CD4-positive, alpha-beta T cell treated with Interleukin-21 for 1 hour (primary cell): ENCODE results near the gene PMVK.
A peak's percentile ranks its signal among the peaks of the same experiment; 100 is the strongest.
"Not testable (repeated sequence)": the region's sequence is repeated elsewhere in the genome, so short reads cannot be mapped to it uniquely, and the experiment has no call there.

Source experiments
- DNase-seq: peaks from one replicate; pipeline ENCODE4 v3.0.0-alpha.2; 2020

PMVK gene

DNA sequence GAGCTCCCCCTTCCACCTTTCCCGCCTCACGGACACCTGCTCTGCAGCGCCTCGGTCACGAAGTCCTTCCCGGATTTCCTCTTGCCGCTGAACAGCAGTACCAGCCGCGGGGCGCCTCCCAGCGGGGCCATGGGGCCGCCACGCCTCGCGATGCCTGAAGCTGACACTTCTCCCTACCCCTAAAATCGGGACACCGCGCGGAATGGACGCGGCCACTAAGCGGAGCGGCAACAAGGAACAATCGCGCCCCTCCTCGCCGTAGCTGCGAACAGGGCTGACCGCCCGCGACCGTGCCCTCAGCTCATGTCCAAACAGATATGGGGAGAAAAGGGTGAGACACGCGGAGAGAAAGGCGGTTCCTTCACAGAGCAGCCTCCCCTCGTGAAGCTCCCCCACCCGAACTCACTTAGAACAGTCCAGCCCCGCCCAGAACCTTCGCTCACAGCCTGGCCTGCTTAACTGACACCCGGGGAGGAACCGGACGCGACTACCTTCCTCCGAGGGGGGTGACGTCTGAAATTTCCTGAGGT lies at the start of gene PMVK:
TSS of gene PMVK (minus strand) at position 165 of the 530 bp plus-strand sequence. CDS start at position 131, 34 bp downstream.
- DNase-seq: peak; percentile 97

DNA sequence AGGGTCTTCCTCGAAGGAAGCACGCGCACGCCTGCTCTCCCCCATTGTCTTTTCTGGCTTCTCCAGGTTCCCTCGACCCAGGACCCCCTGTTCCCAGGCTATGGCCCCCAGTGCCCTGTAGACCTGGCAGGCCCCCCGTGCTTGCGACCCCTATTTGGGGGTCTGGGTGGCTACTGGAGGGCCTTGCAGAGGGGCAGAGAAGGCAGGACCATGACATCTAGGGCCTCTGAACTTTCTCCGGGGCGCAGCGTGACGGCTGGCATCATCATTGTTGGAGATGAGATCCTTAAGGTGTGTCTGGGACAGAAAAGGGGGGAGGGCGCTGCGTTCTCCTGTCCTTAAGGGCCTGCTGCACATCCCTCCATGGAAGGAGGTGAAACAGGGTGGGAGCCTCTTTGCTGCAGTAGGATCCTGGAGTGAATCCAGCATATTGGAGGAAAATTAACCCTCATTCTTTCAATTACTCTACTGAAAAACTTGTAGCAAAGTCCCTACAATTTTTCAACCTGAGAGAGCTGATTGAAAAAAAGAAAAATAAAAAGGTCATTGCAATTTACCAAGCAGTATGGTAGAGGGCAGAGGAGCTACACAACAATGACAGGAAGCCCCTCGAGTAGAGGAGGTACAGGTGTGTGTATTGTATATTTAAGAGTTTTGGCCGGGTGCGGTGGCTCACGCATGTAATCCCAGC lies 47.4 kb upstream of the PMVK start:
- DNase-seq: no peak

DNA sequence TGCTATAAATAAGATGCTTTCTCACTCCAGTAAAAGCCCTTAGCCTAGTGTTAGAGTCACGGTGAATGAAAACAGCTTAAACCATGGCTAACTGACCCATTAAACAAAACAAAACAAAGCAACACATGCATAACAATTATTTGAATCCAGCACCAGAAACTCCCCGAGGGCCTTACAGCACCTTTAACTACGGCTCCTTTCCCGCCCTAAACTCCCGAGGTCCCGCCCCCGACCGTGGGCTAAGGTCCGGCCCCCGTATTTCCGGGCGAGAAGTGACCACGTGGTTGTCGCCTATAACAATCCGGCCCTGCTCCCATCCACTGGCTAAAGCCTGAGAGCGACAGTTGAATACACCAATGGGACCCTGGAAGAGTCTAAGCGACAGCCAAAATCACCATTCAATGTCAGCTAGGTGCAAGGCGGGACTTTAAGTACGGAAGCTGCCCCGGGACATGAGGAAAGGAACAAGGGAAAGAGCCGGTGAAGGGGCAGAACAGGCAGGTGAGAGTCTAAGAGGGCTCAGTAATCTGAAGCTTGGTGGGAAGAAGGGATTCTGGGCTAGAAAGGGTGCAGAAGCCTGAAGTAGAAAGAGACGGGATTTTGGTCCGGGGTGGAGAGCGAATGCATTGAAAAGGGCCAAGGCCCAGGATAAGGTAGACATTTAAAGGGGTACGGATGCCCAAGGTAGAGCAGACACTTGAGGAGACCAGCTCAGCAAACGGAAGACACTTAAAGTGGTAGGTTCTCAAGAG lies 46.6 kb upstream of the PMVK start, which contains the start of gene FLAD1:
TSS of gene FLAD1 (plus strand) at position 448 of the 752 bp plus-strand sequence. CDS start 351 bp downstream, outside the sequence.
- DNase-seq: peak; percentile 99

DNA sequence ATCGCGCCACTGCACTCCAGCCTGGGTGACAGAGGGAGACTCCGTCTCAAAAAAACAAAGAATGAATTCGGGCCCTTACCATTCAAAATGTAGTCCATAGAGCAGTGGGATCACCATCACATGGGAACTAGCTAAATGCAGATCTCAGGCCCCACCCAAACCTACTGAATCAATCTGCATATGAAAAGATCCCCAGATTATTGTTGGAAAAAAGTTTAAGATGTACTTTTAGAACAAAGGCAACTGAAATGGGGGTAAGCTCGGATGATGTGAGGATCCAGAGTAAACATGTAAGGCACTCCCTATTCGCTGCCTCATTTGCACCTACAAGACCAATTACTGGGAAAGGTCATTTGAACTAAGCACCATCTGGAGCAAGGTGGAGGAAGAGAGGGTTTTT lies 45.8 kb upstream of the PMVK start:
- DNase-seq: no peak

DNA sequence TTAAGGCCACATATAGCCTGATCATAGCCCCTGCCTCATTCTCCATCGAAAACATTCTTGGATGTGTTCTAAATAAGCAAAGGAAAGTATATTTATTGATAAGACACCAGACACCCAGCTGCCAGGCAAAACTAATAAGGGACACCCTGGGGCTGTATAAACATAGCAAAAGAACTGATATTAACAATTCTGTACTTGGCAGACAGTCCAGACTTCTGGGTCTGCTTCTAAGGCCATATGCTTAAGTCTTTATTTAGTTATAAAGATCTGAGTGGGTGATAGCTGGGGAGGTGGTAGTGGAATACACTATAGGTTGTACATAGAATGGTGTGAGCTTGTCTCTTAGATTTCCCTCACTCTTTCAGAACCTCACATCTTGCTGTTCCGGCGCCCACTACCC lies 41.8 kb upstream of the PMVK start:
- DNase-seq: no peak

DNA sequence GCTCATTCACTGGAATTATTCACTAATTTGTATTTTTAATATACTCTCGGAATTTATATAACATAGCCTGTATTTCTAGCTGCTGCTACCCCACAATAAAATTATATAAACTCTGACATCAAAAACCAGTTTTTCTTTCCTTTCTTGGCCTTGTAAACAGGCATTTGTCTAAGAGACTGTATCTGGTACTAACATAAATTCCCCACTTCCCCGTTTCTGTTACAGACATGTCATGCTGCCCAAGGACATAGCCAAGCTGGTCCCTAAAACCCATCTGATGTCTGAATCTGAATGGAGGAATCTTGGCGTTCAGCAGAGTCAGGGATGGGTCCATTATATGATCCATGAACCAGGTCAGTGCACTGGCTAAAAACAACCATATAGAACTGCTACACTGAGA lies 41.2 kb upstream of the PMVK start:
- DNase-seq: not testable (repeated sequence)

DNA sequence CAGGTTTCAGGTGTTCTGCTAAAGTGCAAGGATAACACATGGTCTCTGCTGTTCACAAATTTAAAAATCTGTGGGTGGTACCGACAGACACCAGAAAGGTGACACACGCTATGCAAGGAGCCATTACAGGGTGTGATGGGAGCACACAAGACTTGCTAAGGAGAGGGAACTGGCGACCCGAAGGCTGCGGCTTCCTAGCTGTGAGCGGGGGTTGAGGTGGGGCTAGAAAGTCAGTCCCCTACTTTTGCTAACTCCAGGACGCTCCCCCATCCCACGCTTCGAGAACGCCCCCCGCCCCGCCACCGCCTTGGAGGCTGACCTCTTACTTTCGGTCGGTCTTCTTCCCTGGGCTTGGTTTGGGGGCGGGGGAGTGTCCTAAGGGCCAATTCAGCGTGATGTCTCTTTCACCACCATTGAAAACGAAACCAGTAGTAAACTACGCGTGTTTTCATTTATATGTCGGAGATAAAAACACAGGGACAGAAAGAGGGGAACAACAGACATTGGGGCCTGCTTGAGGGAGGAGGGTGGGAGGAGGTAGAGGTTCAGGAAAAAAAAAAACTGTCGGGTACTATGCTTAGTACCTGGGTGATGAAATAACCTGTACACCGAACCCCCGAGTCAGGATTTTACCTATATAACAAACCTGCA lies 39.0 kb upstream of the PMVK start:
- peak; percentile 66 for DNase-seq

DNA sequence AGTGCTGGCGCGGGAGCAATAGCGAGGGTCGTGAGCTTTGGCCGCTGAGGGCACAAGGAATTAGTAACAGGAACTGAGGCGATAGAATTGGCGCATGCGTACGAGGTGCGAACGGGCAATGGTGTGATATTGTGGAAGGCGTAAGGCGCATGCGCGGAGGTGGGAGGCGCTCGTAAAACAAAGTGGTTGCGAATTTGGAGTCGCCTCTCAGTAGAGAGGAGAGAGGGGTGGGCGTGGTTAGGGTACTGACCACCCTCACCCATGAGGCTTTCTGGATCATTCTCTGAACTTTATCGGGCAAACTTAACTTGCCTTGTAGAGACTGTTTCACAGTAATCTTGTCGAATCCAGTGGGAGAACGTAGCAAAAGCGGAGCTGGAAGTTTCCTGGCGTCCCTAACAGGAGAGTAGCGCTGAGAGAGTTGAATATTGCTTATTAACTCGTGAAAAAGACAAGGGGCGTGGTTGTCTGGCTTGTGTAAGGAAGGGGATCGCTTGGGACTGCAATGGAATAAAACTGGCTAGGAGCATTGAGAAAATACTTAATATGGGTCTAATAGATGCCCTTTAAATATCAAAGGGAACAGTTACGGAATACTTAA lies 38.4 kb upstream of the PMVK start:
- DNase-seq: peak; percentile 95

DNA sequence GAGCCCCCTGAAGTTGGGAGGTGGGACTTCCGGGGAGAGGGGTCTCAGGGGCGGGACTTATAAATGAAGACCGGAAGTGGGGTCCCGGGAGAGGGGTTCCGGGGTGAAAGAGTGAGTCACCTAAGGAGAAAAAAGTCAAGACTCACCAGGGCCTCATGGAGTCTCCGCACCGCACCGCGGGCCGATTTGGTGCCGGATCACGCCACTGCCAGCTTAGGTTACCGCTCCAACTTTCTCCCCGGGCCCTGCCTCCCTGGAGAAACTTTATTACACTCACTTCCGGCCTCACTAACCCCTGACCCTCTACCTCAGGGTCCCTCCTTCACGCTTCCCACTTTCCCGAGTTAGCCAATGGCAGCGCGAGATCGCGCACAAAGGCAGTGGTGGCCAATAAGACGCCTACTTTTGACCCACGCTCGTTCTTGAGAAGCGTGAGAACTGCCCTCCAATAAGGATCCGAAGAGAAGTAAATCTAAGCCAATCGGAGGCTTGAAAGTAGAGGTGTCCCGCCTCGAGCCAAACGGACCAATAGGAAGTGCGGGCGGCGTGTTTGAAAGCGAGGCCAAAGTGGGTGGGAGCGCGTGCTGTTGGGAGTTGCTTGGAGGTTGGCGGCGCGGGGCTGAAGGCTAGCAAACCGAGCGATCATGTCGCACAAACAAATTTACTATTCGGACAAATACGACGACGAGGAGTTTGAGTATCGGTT lies 37.7 kb upstream of the PMVK start, which contains the start of gene CKS1B:
TSS of gene CKS1B (plus strand) at position 580 of the 706 bp plus-strand sequence. CDS start at position 645, 65 bp downstream.
- peak; percentile 100 for DNase-seq

DNA sequence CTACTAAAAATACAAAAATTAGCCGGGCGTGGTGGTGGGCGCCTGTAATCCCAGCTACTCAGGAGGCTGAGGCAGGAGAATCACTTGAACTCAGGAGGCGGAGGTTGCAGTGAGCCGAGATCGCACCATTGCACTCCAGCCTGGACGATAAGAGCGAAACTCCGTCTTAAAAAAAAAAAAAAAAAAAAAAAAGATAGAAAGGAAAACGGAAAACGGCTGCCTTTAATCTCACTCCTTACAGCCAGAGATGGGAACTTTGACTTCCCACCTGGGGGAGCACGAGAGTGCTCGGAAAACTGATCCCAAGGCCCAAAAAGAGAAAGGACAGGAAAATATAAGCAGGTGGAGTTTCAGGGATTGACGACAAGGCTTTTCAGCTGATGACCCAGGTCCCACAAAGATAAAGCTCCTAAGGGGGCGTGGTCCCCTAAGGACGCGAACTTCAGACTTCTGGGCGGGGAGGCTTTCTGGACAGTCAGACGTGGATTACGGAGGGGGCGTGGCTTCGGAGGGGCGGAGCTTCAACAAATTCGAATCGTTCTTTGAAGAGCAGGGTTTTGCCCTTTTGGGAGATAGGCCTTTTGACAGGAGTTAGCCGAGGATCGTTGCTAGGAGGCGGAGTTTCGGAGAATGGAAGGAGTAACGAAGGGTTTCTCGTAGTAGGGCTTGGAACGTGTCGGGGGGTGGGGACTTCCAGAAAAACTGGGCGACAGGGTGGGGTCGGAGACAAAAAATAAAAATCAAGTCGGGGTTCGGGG lies 37.0 kb upstream of the PMVK start:
- DNase-seq: peak; percentile 94

DNA sequence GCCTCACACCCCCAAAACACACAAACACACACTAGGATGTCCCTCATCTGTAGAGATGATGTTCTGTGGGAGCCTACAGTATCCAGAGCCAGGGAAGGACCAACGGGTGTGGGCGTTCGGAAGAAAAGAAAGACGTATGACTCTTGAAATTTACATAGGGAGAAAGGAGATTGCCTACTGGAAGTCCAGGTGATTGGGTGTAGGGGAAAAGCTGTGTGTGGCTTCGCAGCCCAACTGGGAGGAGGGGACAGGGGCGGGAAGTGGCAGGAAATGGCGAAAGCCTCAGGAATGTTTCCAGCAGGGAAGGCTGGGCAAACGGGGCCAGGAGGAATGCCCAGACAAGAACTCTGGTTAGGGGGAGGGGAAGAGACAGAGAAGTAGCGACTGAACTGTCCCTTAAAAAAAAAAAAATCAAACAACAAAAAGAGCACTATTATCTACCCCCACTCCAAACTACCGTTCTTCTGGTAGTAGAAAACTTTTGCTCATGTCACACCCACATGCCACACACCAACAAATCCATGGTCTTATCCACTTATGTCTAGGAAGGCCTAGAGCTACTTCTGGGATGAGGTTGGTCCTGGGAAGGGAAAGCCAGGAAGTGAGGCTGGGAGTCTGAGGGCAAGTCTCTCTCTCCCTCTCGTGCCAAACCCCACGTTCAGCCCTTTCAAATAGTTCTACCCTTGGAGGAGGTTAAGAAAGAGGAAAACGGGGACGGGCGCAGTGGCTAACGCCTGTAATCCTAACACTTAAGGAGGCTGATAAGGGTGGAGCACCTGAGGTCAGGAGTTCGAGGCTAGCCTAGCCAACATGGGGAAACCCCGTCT lies 36.2 kb upstream of the PMVK start:
- DNase-seq: no peak

DNA sequence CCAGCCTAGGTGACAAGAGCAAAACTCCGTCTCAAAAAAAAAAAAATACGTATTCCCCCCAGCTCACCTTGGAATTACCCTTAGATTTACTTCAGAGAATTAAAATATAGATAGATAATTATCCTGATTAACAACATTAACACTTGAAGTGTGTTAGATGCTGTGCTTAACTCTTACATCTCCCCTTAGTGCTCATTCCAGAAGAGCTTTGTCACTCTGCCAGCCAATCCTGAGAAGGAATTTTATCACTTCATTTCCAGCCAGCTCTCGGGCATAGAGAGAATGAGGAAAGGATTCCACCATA lies 35.6 kb upstream of the PMVK start:
- no peak for DNase-seq

DNA sequence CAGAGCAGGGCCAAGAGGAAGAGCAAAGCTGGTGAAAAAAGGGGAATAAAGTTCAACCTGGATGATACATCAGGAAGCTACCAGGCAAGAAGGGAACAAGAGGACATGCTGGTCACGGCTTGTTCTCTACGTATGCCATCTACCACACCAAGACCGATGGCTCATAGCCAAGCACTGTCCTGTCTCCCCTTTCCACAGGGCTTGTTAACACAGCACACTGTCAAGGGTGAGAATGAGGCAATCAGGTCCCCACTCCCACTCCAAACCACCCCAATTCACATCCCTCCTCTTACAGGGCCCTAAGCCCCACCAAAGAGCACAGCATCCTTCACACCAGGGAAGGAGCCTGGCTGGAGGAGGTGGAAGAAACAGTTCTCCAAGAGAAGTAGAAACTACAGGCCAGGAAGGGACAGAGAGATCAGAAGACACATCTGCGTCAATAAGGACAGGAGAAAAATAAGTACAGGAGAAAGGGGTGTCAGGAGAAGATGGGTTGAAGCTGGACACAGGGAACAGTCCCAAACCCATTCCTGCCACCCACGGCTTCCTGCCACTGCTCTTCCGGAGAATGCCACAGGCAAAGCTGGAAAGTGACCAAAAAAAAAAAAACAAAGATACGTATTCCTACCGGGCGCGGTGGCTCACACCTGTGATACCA lies 35.0 kb upstream of the PMVK start:
- no peak for DNase-seq

DNA sequence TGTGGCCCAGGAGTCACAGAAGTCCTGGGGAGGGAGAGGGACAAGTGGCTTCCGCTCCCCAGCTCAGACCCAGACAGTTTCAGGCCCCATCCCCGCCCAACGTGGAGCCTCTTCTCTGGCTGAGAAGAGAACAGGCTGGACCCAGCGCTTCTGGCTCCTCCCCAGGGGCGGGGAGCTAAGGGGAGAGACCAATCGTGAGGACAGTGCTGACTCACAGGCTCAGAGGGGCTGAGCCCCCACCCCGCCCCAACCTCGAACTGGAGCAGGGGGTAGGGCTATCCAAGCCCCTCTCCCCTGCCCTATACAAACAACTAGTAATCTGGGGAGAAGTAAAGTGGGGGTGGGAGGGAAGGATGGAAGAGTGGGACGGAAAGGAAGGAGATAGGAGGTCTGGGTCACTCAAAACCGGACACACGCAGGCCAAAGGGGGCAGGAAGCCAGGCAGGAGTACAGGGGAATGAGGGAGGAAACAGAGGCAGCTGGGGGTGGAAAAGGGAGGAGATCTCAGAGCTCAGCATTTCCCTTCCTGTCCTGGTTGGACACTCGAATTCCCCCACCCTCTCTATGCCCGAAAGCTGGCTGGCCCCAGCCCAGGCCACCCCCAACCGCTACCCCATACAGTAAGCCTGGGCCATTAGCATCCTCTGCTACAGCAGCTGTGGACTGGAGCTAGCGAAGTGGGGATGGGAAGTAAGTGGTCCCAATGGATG lies 34.3 kb upstream of the PMVK start, which contains the start of gene SHC1:
TSS of gene SHC1 (minus strand) at position 117 of the 710 bp plus-strand sequence. CDS start 221 bp downstream, outside the sequence.
- no peak for DNase-seq

DNA sequence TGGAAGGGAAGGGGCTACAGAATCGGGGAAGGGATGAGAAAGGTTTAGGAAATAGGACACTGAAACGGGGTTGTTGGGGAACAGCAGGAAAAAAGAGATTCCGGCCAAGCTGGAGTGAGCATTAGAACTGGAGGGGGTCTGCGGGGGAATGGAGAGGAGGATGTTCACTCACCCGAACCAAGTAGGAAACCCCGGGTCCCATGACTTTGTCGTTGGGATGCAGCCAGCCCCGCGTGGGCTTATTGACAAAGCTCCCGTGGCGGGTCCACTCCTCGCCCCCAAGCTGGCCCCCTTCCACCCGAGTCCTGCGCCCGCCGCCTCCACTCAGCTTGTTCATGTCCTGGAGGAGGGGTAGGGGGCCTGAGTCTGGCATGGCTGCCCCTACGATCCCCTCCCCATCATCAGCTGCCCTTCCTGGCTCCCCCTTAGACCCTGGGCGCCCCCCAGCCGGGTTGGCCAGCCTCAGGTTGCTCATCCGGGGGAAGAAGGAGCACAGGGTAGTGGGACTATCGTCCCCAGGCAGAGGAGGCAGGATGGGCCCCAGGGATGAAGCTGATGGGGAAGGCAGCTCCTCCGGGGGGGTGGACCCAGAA lies 33.4 kb upstream of the PMVK start:
- DNase-seq: no peak

DNA sequence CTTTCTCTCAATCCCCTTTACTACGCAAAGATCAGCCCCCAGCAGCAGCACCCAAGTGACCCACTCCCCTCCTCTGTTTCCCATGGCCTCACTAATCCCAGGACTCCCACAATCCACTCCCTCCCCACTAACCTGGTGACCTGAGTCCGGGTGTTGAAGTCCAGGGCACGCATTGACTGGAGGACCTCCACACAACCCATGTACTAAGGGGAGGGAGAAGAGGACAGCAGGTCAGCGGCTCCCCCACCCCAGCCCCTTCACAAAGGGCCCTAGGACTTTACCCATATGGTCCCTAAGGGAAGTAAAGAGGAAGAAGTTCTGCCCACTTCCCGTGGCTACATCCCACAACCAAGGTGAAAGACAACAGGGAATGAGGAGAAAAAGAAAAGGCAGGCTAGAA lies 32.7 kb upstream of the PMVK start:
- DNase-seq: no peak

DNA sequence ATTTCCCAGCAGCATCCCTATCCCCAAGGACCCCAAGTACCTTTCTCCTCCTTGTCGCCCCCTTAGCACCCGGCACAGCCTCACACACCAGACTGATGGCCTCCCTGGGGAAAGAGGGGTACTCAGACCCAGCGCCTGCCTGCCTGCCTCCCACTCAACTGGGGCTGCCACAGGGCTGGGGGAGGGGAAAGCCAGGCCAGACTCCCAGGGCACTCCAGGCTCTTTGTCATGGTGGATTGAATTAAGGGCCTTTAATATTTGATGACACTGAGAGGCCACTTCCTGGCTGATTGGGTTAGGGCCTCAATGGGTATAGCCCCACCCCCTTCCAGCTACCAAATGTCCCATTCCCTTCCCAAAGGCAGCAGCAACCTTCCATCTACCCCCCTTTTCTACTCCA lies 32.2 kb upstream of the PMVK start:
- no peak for DNase-seq

DNA sequence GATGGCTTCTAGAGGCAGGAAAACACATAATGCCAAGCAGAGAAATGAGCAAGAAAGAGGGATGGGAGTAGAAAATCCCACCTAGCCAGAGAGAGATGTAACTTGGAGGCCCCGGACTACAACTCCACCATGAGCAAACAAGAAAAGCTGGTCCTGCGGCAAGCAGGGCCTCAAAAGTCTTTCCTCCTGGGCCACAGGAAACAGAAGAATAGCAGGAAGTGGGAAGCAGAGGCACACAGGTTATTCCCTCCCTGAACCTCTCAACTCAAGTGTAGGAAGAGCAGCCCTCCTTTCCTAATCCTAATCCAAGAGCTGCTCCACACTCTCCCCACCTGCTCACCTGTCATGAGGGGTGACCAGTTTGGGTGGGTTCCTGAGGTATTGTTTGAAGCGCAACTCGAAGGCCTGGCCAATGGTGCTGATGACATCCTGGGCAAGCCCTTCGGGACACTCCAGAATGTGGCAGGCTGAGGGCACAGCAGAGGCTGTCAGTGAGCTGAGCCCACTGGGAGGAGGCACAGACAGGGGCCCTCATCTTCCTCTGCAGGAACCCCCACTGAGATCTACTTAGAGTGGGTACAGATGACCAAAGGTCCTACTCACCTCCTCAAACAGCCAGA lies 30.9 kb upstream of the PMVK start:
- no peak for DNase-seq

DNA sequence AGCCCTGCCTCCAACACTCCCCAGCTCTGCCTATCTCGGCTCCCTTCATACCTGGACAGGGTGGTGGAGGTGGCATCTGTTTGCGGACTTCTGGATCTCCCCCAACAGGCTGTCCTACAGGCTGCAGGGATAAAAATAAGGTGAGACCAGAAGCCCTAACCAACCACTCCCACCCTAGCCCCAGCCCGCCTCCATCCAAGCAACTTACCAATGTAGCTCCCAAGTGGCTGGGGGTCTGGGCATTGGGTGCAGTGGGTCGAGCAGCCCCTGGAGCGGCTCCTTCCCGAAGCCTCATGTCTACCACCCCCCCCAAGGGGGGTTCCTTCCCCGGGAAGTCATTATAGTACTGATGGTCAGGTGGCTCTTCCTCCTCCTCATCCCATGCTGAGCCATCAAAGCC lies 29.6 kb upstream of the PMVK start:
- DNase-seq: no peak
